CD1c-positive myeloid dendritic cell (primary cell): Measurements from ENCODE around the gene DPP9.
"Not testable (repeated sequence)": the region's sequence is repeated elsewhere in the genome, so short reads cannot be mapped to it uniquely, and the experiment has no call there.

ENCODE experiments used
- DNase-seq: peaks from one replicate; pipeline ENCODE4 v3.0.0-alpha.2; 2016; ENCODE audit errors: extremely low spot score

DPP9 gene

DNA sequence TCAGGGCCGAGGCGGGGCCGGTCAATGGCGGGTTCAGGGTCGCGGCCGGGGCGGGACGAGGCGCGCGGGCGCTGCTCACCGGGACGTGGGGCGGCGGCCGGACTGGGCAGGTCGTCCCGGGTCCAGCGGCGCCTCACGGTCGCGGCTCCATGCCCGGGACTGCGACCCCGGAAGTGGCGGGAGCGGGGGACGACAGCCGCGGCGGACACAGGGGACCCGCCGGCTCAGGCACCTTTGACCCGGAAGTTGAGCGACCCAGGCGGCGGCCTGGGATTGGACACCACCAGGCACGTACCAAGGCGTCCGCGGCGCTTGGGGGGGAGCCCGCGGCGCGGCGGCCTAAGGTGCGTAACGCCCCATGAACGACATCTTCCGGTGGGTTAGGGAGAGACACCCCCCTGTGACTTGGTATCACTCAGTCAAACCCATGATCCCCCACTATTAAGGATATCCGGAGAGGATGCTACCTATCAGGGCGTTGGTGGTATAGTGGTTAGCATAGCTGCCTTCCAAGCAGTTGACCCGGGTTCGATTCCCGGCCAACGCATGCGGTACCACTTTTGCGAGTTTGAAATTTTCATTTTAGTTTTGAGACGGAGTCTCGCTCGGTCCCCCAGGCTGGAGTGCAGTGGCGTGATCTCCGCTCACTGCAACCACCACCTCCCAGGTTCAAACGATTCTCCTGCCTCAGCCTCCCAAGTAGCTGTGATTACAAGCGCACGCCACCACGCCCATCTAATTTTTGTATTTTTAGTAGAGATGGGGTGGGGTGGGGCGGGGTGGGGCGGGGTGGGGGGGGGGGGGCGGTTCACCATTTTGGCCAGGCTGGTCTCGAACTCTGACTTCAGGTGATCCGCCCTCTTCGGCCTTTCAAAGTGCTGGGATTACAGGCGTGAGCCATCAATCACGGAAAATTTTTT is at the start of gene DPP9:
DPP9 (minus strand) TSS at position 248 of the 920 bp plus-strand sequence. CDS start 3,936 bp downstream, outside the sequence.
- DNase-seq, result peak; percentile 100

DNA sequence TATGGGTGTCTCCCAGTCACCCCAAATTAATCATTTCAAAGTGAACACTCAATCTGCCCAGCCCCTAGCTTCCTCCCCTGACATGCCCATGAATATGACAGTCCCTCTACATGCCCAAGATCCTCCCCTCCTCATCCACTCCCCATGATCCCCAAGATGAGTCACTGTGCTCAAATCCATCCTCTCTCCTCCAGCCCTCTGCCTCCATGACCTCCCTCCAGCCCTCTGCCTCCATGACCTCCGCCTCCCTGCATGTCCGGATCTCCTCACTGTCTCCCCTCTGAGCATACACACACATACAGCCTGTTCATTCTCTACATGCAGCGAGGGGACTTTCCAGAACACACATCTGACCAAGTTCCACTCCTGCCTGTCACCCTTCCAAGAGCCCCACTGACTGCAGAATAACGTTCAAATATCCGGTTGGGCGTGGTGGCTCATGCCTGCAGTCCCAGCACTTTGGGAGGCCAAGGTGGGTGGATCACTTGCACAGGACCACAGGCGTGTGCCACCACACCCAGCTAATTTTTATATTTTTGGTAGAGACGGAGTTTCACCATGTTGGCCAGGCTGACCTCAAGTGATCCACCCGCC is 49.5 kb upstream of the DPP9 start:
- DNase-seq, result no peak

DNA sequence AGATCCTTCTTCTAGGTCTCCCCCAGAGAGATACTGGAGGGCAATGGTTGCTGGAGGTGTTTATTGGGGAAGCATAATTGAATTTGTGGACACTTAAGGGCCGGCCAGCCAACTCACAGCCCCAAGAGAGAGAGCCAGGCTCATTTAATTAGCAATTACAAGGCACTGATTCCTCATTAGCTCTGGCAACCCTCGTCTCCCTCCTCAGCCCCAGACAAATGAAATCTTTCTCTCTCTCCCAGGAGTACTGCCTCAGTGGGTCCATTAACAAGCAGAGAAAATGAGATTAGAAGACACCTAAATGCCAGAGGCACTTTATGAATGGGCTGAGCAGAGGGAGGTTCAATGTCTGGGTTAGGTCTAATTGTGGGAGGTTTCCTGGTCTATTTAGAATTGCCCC is 48.9 kb upstream of the DPP9 start:
- no peak for DNase-seq

DNA sequence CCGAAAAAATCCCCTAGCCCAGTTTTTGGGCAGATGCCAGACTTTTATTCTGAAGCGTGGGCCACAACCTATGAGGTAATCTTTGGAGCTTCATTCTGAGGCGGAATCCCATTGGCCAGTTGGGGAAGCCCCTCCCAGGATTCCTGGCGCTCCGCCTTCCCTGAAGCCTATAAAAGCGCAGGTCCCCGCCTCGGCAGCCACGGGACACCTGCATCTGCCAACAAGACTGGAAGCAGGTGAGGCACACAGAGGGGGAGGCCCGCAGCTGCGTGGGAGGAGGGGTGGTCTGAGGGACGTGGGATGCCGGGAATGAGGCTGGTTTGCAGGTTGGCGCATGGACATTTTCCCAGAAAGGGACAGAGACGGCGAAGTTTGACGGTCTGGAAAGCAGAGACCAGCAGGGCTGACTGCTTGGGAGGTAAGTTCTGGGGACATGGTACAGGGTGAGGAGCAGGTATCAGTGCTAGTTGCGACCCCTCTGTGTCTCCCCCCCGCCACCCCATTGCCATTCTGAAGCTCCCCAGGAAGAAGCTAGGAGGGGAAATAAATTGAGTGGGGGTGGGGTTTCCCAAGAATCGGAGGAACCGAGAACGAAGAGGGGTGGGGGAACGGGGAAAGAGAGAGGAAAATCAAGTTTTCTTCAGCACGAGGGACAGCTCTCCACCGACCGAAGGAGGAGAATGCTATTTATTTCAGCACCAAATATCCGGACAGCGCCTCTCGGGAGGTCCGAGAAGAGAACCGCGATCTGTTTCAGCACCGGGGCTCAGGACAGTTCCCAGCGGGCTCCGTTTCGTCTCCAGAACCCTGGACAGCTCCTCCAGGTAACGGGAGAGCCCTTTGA is 45.5 kb upstream of the DPP9 start:
- peak; percentile 93 for DNase-seq

DNA sequence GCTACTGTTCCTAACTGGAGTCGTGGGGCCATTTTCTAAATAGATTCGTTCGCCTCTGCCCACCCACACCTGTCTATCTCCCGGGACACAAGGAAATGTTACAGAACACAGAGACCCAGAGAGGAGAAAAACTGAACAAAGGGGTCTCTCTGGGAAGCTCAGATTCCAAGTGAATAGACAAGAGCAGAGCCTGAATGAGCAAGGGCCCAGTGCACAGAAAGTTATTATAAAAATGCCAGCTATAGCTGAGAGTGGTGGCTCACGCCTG is 40.7 kb upstream of the DPP9 start:
- no peak for DNase-seq

DNA sequence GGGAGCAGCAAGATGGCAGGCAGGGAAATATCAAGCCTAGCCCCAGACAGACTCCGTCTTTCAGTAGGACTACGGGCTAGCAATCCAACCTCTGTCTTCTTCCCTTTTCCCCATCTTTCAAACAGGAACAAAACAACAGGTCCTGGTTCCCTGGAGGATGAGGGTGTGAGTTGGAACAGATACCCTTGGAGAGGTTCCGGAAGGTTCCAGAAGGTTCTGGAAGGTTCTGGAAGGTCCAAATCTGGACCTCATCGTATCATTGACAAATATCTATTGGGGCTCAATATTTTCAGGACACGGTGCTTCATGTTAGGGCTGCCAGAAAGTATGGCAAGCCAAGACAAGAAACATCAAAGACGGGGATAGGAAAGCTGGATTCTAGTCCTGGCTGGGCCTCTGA is 39.4 kb upstream of the DPP9 start:
- no peak for DNase-seq

DNA sequence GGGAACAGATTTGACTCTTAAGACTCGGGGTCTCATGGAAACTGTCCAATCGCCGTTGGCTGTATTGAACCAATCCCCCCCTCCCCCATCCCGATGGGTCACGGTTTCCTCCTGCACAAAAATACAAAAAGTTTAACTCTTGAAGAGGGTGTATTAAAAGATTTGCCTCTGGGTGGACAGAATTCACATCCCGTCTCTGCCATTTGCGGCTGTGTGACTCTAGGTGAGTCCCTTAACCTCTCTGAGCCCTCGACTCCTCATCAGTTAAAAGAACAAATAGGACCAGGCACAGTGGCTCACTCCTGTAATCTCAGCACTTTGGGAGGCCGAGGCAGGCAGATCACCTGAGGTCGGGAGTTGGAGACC is 36.6 kb upstream of the DPP9 start:
- no peak for DNase-seq

DNA sequence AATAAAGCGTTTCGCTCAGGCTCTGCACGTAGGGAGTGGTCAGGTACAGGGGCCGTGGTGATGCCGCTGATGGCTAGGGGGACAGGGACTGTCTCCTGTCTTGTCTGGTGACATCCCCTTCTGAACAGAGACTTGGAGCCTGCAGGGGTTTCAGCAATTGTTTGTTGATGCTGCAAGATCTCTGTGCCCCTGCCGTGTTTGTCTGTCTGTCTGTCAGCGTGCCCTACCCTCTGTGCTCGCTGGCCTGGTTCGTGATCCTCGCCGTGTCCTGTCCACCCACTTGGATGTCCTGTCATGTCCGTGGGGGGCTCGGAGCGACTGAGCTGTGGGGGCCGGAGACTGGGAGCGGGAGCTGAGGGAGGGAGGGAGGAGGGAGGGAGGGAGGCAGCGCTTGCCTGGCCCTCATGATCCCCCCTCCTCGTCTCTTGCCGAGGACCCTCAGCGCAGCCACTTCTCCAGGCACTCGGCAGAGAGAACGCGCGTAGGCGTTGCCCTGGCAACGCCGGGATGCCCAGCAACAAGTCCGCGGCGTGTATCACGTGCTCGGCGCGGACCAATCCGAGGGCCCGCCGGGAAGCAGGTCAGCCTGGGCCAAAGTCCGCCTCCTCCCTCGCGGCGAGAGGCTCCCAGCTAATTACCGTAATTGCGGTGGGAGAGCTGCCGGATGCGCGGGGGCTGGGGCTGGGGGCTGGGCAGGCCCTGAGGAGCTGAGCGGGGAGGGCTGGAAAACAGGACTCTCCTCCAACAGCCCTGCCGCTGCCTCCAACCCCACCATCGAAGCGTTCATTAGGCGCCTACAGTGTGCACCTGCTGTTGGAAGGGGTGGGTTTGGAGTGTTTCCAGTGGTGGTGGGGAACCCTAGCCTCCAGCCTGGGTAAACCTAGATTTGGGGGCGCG is 36.0 kb upstream of the DPP9 start:
- peak; percentile 93 for DNase-seq

DNA sequence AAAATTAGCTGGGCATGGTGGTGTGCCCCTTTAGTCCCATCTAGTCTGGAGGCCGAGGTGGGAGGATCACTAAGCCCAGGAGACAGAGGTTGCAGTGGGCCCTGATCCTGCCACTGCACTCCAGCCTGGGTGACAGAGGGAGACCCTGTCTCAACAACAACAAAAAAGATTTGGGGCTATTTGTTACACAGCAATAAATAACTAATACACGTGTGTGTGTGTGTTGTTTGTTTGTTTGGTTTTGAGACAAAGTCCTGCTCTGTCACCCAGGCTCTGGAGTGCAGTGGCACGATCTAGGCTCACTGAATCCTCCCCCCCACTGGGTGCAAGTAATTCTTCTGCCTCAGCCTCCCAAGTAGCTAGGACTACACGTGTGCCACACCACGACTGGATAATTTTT is 35.0 kb upstream of the DPP9 start:
- DNase-seq, result no peak

DNA sequence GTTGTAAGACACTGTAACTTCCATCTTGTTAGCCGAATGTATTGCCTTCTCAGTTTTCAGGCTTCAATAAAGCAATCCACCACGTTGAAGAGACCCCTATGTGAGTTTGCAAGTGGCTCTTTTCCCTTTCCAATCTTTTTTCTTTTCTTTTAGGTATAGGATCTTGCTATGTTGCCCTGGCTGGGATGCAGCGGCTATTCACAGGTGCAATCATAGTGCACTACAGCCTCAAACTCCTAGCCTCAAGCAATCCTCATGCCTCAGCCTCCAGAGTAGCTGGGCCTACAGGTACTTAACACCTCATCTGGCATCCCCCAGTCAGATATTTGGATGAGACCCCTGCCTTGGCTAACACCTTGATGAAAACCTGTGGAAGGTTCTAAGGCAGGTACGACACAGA is 34.4 kb upstream of the DPP9 start:
- no peak for DNase-seq

DNA sequence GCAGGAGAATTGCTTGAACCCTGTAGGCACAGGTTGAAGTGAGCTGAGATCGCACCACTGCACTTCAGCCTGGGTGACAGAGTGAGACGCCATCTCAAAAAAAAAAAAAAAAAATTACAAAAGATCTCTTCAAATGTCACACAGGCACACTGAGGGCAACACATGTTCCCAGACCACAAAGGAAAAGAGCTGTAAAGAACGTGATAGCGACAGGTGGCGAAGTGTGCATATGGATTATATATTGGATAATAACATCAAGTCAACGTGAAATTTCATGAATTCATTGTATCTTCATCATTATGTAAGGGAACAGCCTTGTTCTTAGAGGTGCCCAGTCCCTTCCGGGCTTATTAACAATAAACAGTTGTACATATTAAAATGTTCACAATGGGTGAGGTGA is 31.8 kb upstream of the DPP9 start:
- DNase-seq, result no peak

DNA sequence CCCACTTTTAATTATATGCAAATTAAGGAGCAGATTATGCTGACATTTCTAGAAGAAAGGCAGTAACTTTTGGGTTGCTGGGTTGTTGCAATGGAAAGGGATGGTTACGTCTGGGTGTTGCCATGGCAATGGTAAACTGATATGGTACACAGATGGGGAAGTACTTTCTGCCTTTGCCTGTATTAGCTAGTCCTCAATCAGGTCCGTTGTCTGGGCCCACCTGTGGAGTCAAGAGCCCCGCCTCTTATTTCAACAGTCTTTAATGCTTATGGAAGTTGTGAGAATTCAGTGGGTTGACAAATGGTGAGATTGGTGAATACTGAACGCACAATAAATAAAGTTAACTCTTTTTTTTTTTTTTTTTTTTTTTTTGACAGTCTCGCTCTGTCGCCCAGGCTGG is 30.6 kb upstream of the DPP9 start:
- peak; percentile 41 for DNase-seq

DNA sequence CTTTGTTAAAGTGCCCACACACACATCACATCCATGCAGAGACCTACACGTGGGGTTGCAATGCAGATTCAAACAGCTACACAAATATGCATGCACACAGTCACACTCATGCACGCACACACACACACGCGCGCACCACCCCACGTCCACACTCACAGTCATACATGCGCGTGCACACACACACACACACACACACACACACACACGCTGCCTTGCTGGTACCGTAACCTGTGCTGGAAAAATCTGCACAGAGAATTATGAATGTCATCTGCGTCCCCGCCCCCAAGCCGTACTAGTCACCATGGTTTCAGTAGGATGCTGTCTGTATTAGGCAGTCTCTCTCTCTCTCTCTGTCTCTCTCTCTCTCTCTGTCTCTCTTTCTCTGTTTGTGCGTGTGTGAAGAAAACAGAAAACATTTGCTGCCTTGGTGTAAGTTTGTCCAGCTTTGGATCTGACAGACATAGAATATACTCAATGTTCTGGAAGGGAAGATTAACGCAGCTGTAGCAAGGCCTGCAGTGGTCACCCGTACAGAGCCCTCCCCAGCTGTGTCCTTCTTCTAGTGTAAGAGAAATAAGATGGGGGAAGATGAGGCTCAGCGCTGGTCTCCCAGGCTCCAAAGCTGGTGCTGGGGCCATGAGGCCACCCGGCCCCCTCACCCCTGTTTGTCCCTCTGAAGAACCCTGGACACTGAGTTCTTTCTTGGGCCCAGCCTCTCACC is 26.4 kb upstream of the DPP9 start:
- no peak for DNase-seq

DNA sequence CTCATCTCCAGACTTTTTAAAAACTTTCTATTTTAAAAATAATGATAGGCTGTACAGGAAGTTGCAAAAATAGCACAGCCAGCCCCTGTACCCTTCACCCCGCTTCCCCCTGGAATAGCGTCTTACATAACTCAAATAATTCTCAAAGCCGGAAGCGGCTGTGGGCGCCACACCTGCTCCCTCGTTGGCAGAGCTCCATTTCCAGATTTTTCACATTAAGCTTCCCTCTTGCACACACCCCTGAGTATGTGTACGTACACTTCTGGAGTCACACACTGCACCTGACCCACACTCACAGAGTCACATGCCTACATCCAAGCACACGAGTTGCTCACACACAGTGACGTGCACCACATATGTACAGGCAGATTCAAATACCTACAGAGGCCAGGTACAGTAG is 24.9 kb upstream of the DPP9 start:
- DNase-seq, result no peak

DNA sequence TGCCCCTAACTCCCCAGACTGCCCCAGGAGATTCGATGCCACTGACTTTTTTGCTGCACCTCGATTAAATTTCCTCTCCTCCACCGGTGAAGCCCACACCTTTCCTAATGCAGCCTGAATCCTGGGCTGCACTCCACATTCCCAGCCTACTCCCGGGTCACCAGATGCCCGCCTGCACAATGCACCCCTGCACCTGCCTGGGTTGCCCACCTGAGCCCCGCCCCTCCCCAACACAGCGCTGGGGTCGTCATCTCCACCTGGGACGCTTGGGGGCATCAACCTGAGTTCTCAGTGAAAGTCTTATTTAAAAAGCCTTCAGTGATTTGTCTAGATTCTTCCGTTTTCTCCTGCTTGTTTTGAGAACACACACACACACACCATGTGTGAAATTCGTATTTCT is 24.5 kb upstream of the DPP9 start:
- DNase-seq, result no peak

DNA sequence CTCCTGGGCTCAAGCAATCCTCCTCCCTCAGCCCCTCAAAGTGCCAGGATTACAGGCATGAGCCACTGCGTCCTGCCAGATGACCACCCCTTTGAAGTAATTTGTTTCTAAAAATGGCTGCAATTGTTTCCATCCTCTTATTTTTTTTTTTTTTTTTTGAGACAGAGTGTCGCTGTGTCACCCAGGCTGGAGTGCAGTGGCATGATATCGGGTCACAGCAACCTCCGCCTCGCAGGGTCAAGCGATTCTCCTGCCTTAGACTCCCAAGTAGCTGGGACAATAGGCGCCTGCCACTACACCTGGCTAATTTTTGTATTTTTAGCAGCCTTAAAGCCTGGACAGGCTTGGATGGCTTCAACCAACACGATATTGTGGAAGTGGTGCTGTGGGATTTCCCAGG is 22.3 kb upstream of the DPP9 start:
- DNase-seq, result no peak

DNA sequence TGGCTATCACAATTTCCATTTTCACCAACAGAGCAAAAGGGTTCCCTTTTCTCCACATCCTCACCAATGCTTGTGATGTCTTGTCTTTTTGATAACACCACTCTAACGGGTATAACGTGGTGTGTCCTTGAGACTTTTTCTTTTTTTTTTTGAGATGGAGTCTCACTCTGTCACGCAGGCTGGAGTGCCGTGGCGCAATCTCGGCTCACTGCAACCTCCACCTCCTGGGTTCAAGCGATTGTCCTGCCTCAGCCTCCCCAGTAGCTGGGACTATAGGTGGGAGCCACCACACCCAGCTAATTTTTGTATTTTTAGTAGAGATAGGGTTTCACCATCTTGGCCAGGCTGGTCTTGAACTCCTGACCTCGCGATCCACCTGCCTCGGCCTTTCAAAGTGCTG is 21.5 kb upstream of the DPP9 start:
- not testable (repeated sequence) for DNase-seq

DNA sequence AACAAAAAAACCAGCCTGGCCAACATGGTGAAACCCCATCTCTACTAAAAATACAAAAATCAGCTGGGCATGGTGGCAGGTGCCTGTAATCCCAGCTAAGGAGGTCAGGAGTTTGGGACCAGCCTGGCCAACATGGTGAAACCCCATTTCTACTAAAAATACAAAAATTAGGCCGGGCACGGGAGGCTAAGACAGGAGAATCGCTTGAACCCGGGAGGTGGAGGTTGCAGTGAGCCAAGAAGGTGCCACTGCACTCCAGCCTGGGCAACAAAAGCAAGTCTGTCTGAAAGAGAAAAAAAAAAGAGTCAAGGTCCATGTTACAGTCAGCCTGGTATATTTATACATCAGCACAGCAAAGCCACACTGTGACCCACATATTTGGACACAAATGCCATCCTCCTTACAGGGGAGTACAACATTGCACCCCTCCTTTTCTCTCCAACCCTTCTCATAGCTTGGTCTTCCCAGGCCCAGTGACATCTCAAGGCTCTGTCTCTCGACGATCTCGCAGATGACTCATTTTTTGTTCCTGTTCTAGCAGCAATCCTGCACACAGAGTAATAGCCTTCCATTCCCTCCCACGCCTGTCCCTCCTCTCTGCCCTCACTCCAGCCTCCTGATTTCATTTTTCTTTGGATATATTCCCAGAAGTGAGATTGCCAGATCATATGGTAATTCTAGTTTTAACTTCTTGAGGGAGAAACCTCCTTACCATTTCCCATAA is 21.0 kb upstream of the DPP9 start:
- DNase-seq, result peak; percentile 53

DNA sequence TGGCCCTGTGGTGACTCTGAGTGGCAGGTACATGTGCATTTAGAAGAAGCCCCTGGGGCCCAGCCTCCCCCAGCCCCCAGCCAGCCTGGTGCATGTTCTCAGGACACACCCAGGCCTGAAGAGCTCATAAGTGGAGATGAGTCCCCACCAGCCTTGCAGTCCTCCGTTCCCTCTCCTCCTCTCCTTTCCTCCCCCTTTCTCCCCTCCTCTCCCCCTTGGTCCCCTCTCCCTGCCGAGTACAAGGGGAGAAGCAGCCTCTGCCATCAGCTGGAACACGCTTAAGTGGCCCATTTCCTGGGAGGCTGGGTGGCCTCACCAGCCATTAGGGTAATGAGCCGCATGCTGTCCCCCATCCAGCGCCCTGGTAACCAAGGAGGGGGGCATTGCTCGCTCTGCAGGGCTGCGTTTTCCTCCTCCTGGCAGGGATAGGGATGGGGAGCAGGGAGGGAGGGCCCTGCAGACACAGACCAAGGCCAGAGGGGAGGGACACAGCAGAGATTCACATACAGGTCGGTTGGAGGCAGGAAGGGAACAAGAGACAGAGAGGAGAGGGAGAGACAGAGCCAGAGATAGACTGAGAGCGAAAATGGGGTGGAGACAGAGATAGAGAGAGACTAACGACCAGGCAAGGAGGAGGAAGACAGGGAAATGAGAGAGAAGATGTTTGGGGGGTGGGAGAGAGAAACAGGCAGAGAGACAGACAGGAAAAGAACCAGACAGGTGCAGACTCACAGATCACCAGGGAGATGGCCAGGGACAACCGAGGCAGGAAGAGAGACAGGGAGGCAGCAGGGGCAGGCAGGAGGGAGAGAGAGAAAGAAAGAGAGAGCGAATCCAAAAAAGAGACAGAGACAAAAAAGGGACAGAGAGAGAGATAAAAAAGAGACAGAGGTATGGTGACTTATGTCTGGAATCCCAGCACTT is 19.3 kb upstream of the DPP9 start:
- no peak for DNase-seq
